Kidney epithelial cell (primary cell): ENCODE results near the gene HNRNPA0. TPM values are rescaled to one million over a fixed set of nuclear protein-coding genes. Genes with fewer than 3 reads are reported as not detected.
"Not testable (repeated sequence)": the region's sequence is repeated elsewhere in the genome, so short reads cannot be mapped to it uniquely, and the experiment has no call there.

Experiments
- DNase-seq: peaks from one replicate; pipeline ENCODE4 v3.0.0-alpha.2; 2010; ENCODE audit warnings: low read depth
- H3K27me3 ChIP-seq: 2 replicates; pipeline ENCODE4 v1.6.0; 2011; ENCODE audit warnings: low read length; ENCODE audit not compliant: control insufficient read depth, insufficient read depth
- H3K36me3 ChIP-seq: 2 replicates; pipeline ENCODE4 v1.5.1; 2011; ENCODE audit warnings: low read length; ENCODE audit not compliant: control insufficient read depth, insufficient read depth
- H3K4me3 ChIP-seq: 2 replicates; pipeline ENCODE4 v1.5.1; 2011; ENCODE audit warnings: low read depth, mild to moderate bottlenecking, control low read depth, low read length
- total RNA-seq: library from RNA; depleted of rRNA; stranded (reverse); fragments of >200 nt; gene quantifications from 2 replicates; pipeline ENCODE4 v1.2.3, GENCODE V29; 2015
- TF ChIP-seq, protein P1 (sequence below): IDR thresholded peaks from 2 replicates; pipeline ENCODE4 v1.5.1; 2011; ENCODE audit warnings: mild to moderate bottlenecking, moderate library complexity, low read length, control low read depth, inconsistent platforms; ENCODE audit not compliant: insufficient read depth, poor library complexity, severe bottlenecking

Gene HNRNPA0
- total RNA-seq, 1 donor from 2014 or later: 14.7 TPM

DNA sequence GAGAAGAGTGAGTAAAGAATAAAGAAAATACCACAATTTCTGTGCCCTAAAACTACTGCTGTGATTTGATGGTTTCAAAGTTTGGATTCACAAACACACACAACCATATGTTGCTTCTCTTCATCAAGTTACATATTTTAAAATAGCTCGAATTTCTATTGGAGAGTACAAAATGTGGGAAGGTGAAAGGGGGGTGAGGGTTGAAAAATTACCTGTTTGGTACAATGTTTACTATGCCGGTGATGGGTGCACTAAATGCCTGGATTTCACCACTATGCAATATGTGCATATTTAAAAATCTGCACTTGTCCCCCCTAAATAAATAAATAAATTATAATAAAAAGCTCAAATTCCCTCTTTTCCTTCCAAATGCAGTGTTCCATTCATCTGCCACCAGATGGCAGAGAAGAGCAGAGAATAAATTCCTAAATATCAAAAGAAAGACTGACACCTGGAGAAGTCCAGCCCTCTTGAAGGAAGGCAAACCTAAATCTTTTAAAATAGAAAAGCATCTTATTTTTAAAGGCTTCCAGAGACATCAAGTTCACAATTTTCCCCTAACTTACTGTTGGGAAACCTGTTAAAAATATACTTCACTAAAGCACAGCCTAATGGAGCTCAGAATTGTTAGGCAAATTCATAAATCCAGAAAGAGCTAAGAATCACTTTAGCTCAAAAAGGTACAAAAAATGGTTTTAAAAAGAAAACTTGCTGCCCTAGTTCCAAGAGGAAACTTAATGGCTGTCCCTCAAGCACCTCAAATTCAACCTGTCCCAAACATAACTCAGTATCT, 24.8 kb upstream of the HNRNPA0 start:
- DNase-seq: no peak
- Histone ChIP-seq H3K27me3 (no peaks in the 10 kb centered on the region), H3K36me3 (no peaks in the 10 kb centered on the region), H3K4me3 (no peak overlapping the region)
- TF ChIP-seq, protein P1, sequence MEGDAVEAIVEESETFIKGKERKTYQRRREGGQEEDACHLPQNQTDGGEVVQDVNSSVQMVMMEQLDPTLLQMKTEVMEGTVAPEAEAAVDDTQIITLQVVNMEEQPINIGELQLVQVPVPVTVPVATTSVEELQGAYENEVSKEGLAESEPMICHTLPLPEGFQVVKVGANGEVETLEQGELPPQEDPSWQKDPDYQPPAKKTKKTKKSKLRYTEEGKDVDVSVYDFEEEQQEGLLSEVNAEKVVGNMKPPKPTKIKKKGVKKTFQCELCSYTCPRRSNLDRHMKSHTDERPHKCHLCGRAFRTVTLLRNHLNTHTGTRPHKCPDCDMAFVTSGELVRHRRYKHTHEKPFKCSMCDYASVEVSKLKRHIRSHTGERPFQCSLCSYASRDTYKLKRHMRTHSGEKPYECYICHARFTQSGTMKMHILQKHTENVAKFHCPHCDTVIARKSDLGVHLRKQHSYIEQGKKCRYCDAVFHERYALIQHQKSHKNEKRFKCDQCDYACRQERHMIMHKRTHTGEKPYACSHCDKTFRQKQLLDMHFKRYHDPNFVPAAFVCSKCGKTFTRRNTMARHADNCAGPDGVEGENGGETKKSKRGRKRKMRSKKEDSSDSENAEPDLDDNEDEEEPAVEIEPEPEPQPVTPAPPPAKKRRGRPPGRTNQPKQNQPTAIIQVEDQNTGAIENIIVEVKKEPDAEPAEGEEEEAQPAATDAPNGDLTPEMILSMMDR: peak; percentile 72

DNA sequence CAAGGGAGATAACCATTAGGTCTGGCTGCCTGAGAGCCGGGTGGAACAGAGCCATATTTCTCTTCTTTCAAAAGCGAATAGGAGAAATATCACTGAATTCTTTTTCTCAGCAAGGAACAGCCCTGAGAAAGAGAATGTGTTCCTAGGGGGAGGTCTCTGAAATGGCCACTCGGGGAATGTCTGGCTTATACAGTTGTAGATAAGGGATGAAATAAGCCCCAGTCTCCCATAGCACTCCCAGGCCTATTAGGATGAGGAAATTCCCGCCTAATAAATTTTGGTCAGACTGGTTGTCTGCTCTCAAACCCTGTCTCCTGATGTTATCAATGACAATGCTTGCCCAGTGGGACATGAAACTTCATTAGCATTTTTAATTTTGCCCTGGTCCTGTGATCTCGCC, 13.8 kb upstream of the HNRNPA0 start:
- not testable (repeated sequence) for DNase-seq, H3K27me3 ChIP-seq, H3K36me3 ChIP-seq, H3K4me3 ChIP-seq

DNA sequence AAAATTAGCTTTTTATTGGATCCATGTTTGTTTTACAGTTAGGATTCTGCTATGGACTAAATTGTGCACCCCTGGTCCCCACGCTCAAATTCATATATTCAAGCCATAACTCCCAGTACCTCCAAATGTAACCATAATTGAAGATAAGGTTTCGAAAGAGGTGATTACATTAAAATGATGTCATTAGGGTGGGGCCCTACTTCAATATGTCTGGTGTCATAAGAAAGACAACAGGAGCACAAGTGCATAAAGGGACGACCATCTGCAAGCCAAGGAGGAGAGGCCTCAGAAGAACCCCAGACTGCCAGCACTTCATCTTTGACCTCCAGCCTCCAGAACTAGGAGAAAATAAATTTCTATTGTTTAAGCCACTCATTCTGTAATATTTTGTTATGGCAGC, 7.4 kb upstream of the HNRNPA0 start:
- TF ChIP-seq, protein P1: no peak
- Histone ChIP-seq H3K36me3 (no peaks in the 10 kb centered on the region), H3K4me3 (no peak overlapping the region), H3K27me3 (no peaks in the 10 kb centered on the region)
- no peak for DNase-seq

DNA sequence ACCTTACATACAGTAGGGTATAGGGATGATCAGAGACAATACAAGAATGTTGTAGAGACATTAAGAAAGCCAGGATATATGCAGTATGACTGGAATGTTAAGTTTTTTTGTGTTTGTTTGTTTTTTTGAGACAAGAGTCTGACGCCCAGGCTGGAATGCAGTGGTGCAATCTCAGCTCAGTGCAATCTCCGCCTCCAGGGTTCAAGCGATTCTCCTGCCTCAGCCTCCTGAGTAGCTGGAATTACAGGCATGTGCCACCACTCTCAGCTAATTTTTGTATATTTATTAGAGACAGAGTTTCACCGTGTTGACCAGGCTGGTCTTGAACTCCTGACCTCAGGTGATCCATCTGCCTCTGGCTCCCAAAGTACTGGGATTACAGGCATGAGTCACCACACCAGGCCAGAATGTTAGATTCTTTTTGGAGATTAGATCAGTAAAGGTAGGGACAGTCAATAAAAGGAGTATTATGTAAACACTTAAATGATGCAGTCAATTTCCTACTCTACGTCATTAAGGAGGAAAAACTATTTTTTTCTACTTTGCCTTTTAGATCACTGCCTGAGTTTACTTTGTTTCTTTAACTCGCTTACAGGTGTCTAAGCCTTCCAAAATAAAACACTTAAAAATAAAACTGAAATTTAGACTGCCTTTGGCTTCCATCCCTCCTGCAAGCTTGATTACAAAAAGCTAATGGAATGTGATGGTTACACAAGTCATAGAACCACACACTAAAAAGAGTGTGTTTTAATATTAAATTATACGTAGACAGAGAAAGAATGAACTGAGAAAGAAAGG, 6.8 kb upstream of the HNRNPA0 start:
- no peaks in the 10 kb centered on the region for H3K36me3 ChIP-seq
- no peak overlapping the region for H3K4me3 ChIP-seq
- DNase-seq: no peak
- H3K27me3 ChIP-seq: no peaks in the 10 kb centered on the region
- TF ChIP-seq, protein P1: no peak

DNA sequence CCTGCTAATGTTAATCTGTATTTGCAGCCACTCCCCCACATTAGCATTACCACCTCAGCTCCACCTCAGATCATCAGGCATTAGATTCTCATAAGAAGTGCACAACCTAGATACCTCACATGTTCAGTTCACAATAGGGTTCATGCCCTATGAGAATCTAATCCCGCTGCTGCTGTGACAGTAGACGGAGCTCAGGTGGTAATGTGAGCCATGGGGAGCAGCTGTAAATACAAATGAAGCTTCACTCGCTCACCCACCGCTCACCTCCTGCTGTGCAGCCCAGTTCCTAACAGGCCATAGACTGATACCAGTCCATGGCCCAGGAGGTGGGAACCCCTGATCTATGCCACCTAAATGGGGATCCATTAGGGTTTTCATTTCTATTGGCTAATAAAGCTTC, 6.1 kb upstream of the HNRNPA0 start:
- no peaks in the 10 kb centered on the region for H3K36me3 ChIP-seq
- DNase-seq: no peak
- TF ChIP-seq, protein P1: no peak

DNA sequence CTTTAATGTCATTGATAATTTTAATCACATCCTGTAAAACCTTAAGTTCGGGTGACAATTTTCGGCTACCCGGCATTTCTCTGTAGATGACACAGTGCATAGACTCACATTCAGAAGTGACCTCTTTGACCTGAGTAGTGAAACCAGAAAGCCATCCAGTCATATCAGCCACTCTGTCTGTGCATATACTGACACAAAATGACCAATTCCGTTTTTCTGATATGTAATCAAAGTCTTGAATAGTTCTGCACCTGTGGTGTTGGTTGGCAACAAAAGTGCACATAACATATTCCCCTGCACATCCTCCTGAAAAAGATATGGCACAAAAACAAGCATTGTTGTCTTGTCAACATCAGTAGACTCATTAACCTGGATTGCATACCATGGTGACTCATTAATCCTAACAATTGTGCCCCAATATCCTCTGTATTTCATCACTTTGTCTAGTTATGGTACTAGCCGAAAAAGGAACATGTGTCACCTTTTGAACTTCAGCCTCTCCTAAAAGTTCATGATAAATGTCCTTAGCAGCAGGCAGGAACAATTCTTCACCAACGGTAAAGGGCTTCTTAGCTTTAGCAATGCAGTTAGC, 4.6 kb upstream of the HNRNPA0 start:
- no peaks in the 10 kb centered on the region for H3K27me3 ChIP-seq
- TF ChIP-seq, protein P1: no peak
- no peak for DNase-seq
- H3K4me3 ChIP-seq: no peak overlapping the region
- H3K36me3 ChIP-seq: no peaks in the 10 kb centered on the region

More for the DNA sequence above, 6.1 kb upstream of the HNRNPA0 start:
- Histone ChIP-seq H3K27me3 (no peaks in the 10 kb centered on the region), H3K4me3 (no peak overlapping the region)
